WTC11 (cell line): ENCODE data around the gene WDR19. TPM values are rescaled to one million over a fixed set of nuclear protein-coding genes. Genes with fewer than 3 reads are reported as not detected.

Experiments used
- ATAC-seq: fragments of 200-7000 bp; cut with Tn5 transposase; 2 replicates; pipeline ENCODE4 v1.10.0; 2021; ENCODE audit warnings: mild to moderate bottlenecking, moderate library complexity
- CTCF ChIA-PET: fragments of 300-600 bp; sonication (Branson Sonifier 250); formaldehyde crosslinking; loops from one replicate; lab custom pipeline; 2021; ENCODE audit warnings: antibody characterized with exemption; lab: Charles Lee
- POLR2A ChIA-PET: fragments of 350-600 bp; sonication (Branson Sonifier 250); formaldehyde crosslinking; loops from one replicate; lab custom pipeline; 2021; ENCODE audit warnings: antibody characterized with exemption; lab: Charles Lee
- DNase-seq: peaks from one replicate; pipeline ENCODE4 v3.0.0; 2021; ENCODE audit warnings: low spot score
- H3K27ac Mint-ChIP-seq: 2 replicates; pipeline ENCODE4 v1.8.0; 2021; ENCODE audit warnings: mixed read lengths
- H3K27me3 Mint-ChIP-seq: 2 replicates; pipeline ENCODE4 v1.8.0; 2021; ENCODE audit warnings: low read depth, mild to moderate bottlenecking, moderate library complexity, mixed read lengths
- H3K36me3 Mint-ChIP-seq: 2 replicates; pipeline ENCODE4 v1.8.0; 2021; ENCODE audit warnings: mixed read lengths
- H3K4me1 Mint-ChIP-seq: 2 replicates; pipeline ENCODE4 v1.8.0; 2022; ENCODE audit warnings: mixed read lengths
- H3K4me3 Mint-ChIP-seq: 2 replicates; pipeline ENCODE4 v1.8.0; 2021; ENCODE audit warnings: mild to moderate bottlenecking, moderate library complexity, mixed read lengths
- H3K9me3 Mint-ChIP-seq: 2 replicates; pipeline ENCODE4 v1.8.0; 2021; ENCODE audit warnings: mixed read lengths
- CBFB ChIP-seq: sonication (generic); formaldehyde crosslinking; IDR thresholded peaks from 2 replicates; pipeline ENCODE4 v1.8.1; 2022; ENCODE audit warnings: mild to moderate bottlenecking, low read depth, missing genetic modification reagents
- CREB1 ChIP-seq: sonication (generic); formaldehyde crosslinking; IDR thresholded peaks from 2 replicates; pipeline ENCODE4 v1.8.0; 2023; ENCODE audit warnings: mild to moderate bottlenecking, missing genetic modification reagents
- ETV6 ChIP-seq: sonication (generic); formaldehyde crosslinking; IDR thresholded peaks from 2 replicates; pipeline ENCODE4 v1.8.1; 2022; ENCODE audit warnings: mild to moderate bottlenecking, missing genetic modification reagents
- FOXJ3 ChIP-seq: sonication (generic); formaldehyde crosslinking; IDR thresholded peaks from 2 replicates; pipeline ENCODE4 v1.9.0; 2021; ENCODE audit warnings: missing genetic modification reagents, mild to moderate bottlenecking, borderline replicate concordance
- GTF2I ChIP-seq: fragments of 250-450 bp; sonication (Bioruptor Pico); conservative IDR thresholded peaks from 2 replicates; pipeline ENCODE4 v1.4.0; 2021; ENCODE audit warnings: mild to moderate bottlenecking
- JAZF1 ChIP-seq: fragments of 250-450 bp; sonication (Bioruptor Pico); IDR thresholded peaks from 2 replicates; pipeline ENCODE4 v1.9.0; 2021; ENCODE audit warnings: moderate library complexity, mild to moderate bottlenecking, inconsistent platforms
- KAT7 ChIP-seq: sonication (generic); formaldehyde crosslinking; IDR thresholded peaks from 2 replicates; pipeline ENCODE4 v1.8.1; 2023; ENCODE audit warnings: missing genetic modification reagents, mild to moderate bottlenecking, borderline replicate concordance
- MYBL2 ChIP-seq: sonication (generic); formaldehyde crosslinking; IDR thresholded peaks from 2 replicates; pipeline ENCODE4 v1.8.1; 2023; ENCODE audit warnings: mild to moderate bottlenecking, moderate library complexity, missing genetic modification reagents
- NFE2L1 ChIP-seq: sonication (generic); formaldehyde crosslinking; IDR thresholded peaks from 2 replicates; pipeline ENCODE4 v1.8.1; 2023; ENCODE audit warnings: missing genetic modification reagents
- NR2C2 ChIP-seq: sonication (generic); formaldehyde crosslinking; IDR thresholded peaks from 2 replicates; pipeline ENCODE4 v1.8.0; 2022; ENCODE audit warnings: mild to moderate bottlenecking, missing genetic modification reagents
- SMAD4 ChIP-seq: sonication (generic); formaldehyde crosslinking; IDR thresholded peaks from 2 replicates; pipeline ENCODE4 v1.8.0; 2022; ENCODE audit warnings: mild to moderate bottlenecking, missing genetic modification reagents
- TCF7 ChIP-seq: sonication (generic); formaldehyde crosslinking; IDR thresholded peaks from 2 replicates; pipeline ENCODE4 v1.8.0; 2022; ENCODE audit warnings: mild to moderate bottlenecking, low read depth, missing genetic modification reagents, moderate library complexity
- TEAD4 ChIP-seq: sonication (generic); formaldehyde crosslinking; IDR thresholded peaks from 2 replicates; pipeline ENCODE4 v1.8.0; 2022; ENCODE audit warnings: mild to moderate bottlenecking, missing genetic modification reagents
- ZBTB21 ChIP-seq: sonication (generic); formaldehyde crosslinking; IDR thresholded peaks from 2 replicates; pipeline ENCODE4 v1.8.1; 2023; ENCODE audit warnings: mild to moderate bottlenecking, missing genetic modification reagents, borderline replicate concordance
- ZNF219 ChIP-seq: sonication (generic); formaldehyde crosslinking; IDR thresholded peaks from 2 replicates; pipeline ENCODE4 v1.8.0; 2023; ENCODE audit warnings: missing genetic modification reagents, mild to moderate bottlenecking, borderline replicate concordance
- ZNF317 ChIP-seq: sonication (generic); formaldehyde crosslinking; IDR thresholded peaks from 2 replicates; pipeline ENCODE4 v1.8.1; 2023; ENCODE audit warnings: low read depth, mild to moderate bottlenecking, moderate library complexity, missing genetic modification reagents, borderline replicate concordance
- ZNF671 ChIP-seq: fragments of 250-450 bp; sonication (Bioruptor Pico); IDR thresholded peaks from 2 replicates; pipeline ENCODE4 v1.8.0; 2021; ENCODE audit warnings: mild to moderate bottlenecking
- total RNA-seq: library from RNA; stranded (reverse); gene quantifications from 3 replicates; pipeline ENCODE4 v1.2.3, GENCODE V29; 2021
- TF ChIP-seq, protein P1 (sequence below): fragments of 250-450 bp; sonication (Bioruptor Pico); IDR thresholded peaks from 2 replicates; pipeline ENCODE4 v2.1.2; 2022; ENCODE audit warnings: mild to moderate bottlenecking, moderate library complexity
- TF ChIP-seq, protein P2 (sequence below): fragments of 250-450 bp; sonication (Bioruptor Pico); IDR thresholded peaks from 2 replicates; pipeline ENCODE4 v1.9.0; 2021; ENCODE audit warnings: moderate library complexity, mild to moderate bottlenecking, inconsistent platforms, borderline replicate concordance
- TF ChIP-seq, protein P3 (sequence below): sonication (generic); formaldehyde crosslinking; IDR thresholded peaks from 2 replicates; pipeline ENCODE4 v1.8.1; 2022; ENCODE audit warnings: mild to moderate bottlenecking, moderate library complexity, missing genetic modification reagents
- TF ChIP-seq, protein P4 (sequence below): sonication (generic); formaldehyde crosslinking; IDR thresholded peaks from 2 replicates; pipeline ENCODE4 v1.8.0; 2022; ENCODE audit warnings: mild to moderate bottlenecking, missing genetic modification reagents
- TF ChIP-seq, protein P5 (sequence below): sonication (generic); formaldehyde crosslinking; IDR thresholded peaks from 2 replicates; pipeline ENCODE4 v1.8.0; 2022; ENCODE audit warnings: mild to moderate bottlenecking, missing genetic modification reagents
- TF ChIP-seq, protein P6 (sequence below): fragments of 250-450 bp; sonication (Bioruptor Pico); IDR thresholded peaks from 2 replicates; pipeline ENCODE4 v1.9.0; 2021; ENCODE audit warnings: mild to moderate bottlenecking

The WDR19 gene
- total RNA-seq, 1 experiment from 2014 or later = 23.3 TPM

DNA sequence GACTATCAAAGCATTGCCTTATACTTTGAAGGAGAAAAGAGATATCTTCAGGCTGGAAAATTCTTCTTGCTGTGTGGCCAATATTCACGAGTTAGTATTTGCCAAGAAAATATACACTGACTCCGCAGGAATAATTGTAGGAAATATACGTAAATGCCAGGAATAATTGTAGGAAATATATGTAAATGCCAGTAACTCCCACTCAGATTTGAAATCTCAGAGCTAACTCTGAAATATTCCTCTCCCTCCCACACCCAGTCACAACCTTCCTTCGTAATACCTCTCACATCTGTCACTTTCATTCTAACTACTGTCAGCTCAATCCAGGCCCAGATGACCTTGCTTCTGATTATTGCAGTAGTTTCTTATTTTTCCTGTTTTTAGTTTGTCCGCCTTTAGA lies 73.5 kb downstream of the WDR19 start (continued):
- TF ChIP-seq, protein P1, sequence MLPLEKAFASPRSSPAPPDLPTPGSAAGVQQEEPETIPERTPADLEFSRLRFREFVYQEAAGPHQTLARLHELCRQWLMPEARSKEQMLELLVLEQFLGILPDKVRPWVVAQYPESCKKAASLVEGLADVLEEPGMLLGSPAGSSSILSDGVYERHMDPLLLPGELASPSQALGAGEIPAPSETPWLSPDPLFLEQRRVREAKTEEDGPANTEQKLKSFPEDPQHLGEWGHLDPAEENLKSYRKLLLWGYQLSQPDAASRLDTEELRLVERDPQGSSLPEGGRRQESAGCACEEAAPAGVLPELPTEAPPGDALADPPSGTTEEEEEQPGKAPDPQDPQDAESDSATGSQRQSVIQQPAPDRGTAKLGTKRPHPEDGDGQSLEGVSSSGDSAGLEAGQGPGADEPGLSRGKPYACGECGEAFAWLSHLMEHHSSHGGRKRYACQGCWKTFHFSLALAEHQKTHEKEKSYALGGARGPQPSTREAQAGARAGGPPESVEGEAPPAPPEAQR (CRISPR knock-in tag) = no peak
- TF ChIP-seq CREB1 (CRISPR knock-in tag) (no peak), ETV6 (CRISPR knock-in tag) (no peak), TEAD4 (CRISPR knock-in tag) (no peak), GTF2I (CRISPR knock-in tag) (no peak)
- TF ChIP-seq, protein P2, sequence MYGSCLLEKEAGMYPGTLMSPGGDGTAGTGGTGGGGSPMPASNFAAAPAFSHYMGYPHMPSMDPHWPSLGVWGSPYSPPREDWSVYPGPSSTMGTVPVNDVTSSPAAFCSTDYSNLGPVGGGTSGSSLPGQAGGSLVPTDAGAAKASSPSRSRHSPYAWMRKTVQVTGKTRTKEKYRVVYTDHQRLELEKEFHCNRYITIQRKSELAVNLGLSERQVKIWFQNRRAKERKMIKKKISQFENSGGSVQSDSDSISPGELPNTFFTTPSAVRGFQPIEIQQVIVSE (CRISPR knock-in tag) = no peak
- TF ChIP-seq, protein P3, sequence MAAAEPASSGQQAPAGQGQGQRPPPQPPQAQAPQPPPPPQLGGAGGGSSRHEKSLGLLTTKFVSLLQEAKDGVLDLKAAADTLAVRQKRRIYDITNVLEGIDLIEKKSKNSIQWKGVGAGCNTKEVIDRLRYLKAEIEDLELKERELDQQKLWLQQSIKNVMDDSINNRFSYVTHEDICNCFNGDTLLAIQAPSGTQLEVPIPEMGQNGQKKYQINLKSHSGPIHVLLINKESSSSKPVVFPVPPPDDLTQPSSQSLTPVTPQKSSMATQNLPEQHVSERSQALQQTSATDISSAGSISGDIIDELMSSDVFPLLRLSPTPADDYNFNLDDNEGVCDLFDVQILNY (CRISPR knock-in tag) = no peak

DNA sequence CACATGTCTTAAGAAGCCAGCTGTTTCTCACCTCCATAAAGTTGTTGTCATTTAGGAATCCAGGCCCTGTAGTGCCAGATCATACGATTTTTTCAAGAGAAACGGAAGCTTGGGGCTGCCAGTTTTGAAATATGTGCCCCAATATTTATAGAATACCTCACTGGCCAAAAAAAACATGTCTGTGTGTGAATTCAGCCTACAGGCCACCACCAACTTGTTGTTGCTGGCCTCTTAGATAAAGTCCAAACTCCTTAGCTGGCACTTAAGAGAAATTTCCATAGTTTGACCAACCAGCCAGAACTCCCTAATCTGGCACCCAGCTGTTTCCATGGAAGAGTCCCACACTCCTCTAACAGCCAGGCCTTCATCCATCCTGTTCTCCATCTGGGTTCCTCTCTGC lies 74.1 kb downstream of the WDR19 start:
- POLR2A ChIA-PET = no interaction called here
- no peak for ATAC-seq
- Mint-ChIP-seq H3K36me3 (peaks cover 6% of the 10 kb centered on the region; the same call in 1 of the 2 replicates), H3K27me3 (no peaks in the 10 kb centered on the region), H3K4me3 (no peak overlapping the region), H3K9me3 (peaks cover 3% of the 10 kb centered on the region; the same call in 1 of the 2 replicates), H3K4me1 (peaks cover 10% of the 10 kb centered on the region), H3K27ac (peak overlapping the region; percentile 17)
- DNase-seq = no peak
- CTCF ChIA-PET = interaction anchor here (0.8 kb wide), 1 partner anchor 121 kb away, joined by 3 read pairs; no protein-coding TSS in a partner anchor
- TF ChIP-seq ZNF317 = no peak
- TF ChIP-seq, protein P4, sequence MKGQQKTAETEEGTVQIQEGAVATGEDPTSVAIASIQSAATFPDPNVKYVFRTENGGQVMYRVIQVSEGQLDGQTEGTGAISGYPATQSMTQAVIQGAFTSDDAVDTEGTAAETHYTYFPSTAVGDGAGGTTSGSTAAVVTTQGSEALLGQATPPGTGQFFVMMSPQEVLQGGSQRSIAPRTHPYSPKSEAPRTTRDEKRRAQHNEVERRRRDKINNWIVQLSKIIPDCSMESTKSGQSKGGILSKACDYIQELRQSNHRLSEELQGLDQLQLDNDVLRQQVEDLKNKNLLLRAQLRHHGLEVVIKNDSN (CRISPR knock-in tag) = no peak
- TF ChIP-seq FOXJ3 (CRISPR knock-in tag) = no peak
- TF ChIP-seq ZBTB21 = no peak
- TF ChIP-seq ZNF219 (CRISPR knock-in tag) = no peak
- no peak for TF ChIP-seq JAZF1 (CRISPR knock-in tag)
- TF ChIP-seq, protein P5, sequence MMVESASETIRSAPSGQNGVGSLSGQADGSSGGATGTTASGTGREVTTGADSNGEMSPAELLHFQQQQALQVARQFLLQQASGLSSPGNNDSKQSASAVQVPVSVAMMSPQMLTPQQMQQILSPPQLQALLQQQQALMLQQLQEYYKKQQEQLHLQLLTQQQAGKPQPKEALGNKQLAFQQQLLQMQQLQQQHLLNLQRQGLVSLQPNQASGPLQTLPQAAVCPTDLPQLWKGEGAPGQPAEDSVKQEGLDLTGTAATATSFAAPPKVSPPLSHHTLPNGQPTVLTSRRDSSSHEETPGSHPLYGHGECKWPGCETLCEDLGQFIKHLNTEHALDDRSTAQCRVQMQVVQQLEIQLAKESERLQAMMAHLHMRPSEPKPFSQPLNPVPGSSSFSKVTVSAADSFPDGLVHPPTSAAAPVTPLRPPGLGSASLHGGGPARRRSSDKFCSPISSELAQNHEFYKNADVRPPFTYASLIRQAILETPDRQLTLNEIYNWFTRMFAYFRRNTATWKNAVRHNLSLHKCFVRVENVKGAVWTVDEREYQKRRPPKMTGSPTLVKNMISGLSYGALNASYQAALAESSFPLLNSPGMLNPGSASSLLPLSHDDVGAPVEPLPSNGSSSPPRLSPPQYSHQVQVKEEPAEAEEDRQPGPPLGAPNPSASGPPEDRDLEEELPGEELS (CRISPR knock-in tag) = no peak
- no peak for TF ChIP-seq NFE2L1 (CRISPR knock-in tag)
- TF ChIP-seq CBFB (CRISPR knock-in tag) = no peak

DNA sequence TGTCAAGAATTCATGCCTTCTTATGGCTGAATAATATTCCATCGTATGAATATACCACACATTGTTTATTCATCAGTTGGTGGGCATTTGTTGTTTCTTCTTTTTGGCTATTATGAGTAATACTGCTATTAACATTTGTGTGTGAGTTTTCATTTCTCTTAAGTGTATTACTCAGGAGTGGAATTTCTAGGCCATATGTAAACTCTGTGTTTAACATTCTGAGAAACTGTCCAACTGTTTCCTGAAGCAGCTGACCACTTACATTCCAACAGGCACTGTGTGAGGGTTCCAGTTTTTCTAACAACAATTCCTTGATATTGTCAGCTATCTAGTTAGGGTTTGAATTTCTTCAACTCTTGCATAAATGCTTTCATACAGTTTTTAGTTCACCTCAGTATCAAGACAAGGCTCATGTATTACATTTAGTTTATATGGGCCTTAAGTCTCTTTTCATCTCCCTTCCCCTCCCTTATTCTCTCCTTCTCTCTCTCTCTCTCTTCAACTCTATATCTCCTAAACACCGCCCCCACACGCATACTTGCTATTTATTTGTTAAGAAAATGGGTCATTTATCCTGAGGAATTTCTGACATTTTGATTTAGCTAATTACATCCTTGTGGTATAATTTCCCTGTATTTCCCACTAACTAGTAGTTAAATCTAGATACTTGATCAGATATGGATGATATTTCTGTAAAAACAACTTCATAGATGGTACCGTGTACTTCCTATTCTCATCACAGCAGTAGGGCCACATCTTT lies 77.4 kb downstream of the WDR19 start:
- H3K4me3 Mint-ChIP-seq = no peak overlapping the region
- peaks cover 14% of the 10 kb centered on the region for H3K4me1 Mint-ChIP-seq
- H3K27me3 Mint-ChIP-seq = no peaks in the 10 kb centered on the region
- ATAC-seq = no peak
- DNase-seq = no peak
- CTCF ChIA-PET = interaction anchor here (0.6 kb wide), 1 partner anchor 462 kb away, joined by 3 read pairs; no protein-coding TSS in a partner anchor
- H3K36me3 Mint-ChIP-seq = peaks cover 6% of the 10 kb centered on the region; the same call in 1 of the 2 replicates
- POLR2A ChIA-PET = interaction anchor here (0.7 kb wide), 2 partner anchors 499 to 1374 kb away, joined by 3 to 4 read pairs; no protein-coding TSS in a partner anchor
- peaks cover 3% of the 10 kb centered on the region; the same call in 1 of the 2 replicates for H3K9me3 Mint-ChIP-seq
- no peak overlapping the region for H3K27ac Mint-ChIP-seq
- no peak for TF ChIP-seq NR2C2 (CRISPR knock-in tag)
- TF ChIP-seq ZNF219 (CRISPR knock-in tag) = no peak
- TF ChIP-seq MYBL2 = no peak
- TF ChIP-seq KAT7 (CRISPR knock-in tag) = no peak
- TF ChIP-seq, protein P1 (CRISPR knock-in tag) = no peak
- TF ChIP-seq, protein P6, sequence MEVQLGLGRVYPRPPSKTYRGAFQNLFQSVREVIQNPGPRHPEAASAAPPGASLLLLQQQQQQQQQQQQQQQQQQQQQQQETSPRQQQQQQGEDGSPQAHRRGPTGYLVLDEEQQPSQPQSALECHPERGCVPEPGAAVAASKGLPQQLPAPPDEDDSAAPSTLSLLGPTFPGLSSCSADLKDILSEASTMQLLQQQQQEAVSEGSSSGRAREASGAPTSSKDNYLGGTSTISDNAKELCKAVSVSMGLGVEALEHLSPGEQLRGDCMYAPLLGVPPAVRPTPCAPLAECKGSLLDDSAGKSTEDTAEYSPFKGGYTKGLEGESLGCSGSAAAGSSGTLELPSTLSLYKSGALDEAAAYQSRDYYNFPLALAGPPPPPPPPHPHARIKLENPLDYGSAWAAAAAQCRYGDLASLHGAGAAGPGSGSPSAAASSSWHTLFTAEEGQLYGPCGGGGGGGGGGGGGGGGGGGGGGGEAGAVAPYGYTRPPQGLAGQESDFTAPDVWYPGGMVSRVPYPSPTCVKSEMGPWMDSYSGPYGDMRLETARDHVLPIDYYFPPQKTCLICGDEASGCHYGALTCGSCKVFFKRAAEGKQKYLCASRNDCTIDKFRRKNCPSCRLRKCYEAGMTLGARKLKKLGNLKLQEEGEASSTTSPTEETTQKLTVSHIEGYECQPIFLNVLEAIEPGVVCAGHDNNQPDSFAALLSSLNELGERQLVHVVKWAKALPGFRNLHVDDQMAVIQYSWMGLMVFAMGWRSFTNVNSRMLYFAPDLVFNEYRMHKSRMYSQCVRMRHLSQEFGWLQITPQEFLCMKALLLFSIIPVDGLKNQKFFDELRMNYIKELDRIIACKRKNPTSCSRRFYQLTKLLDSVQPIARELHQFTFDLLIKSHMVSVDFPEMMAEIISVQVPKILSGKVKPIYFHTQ (CRISPR knock-in tag) = no peak
- TF ChIP-seq TCF7 (CRISPR knock-in tag) = no peak
- no peak for TF ChIP-seq ZNF671 (CRISPR knock-in tag)
- no peak for TF ChIP-seq SMAD4
